HEK293 (cell line): ENCODE measurements around the gene C1QL4.

ENCODE experiments used
- CTCF ChIA-PET: fragments of 350-600 bp; formaldehyde crosslinking; extraction: SDS; loops from one replicate; lab custom pipeline; 2021; ENCODE audit warnings: antibody characterized with exemption; lab: Yijun Ruan, JAX
- POLR2A ChIA-PET: fragments of 300-600 bp; formaldehyde crosslinking; extraction: SDS; loops from one replicate; lab custom pipeline; 2020; ENCODE audit warnings: antibody characterized with exemption, inconsistent platforms; lab: Yijun Ruan, JAX
- H3K27ac ChIP-seq: fragments of 200-500 bp; sonication (Bioruptor generic); 2 replicates; pipeline ENCODE4 v1.5.1; 2014; ENCODE audit warnings: low read depth, low read length, control low read depth, inconsistent platforms; ENCODE audit errors: extremely low read depth
- H3K36me3 ChIP-seq, 2 experiments: fragments of 200-500 bp in 1 of 2; sonication (Bioruptor generic) in 1 of 2; 1 replicate in 1 of 2; 2 replicates in 1 of 2; pipeline ENCODE4 v1.5.1; 2014 to 2017; ENCODE audit warnings: inconsistent platforms in 2 of 2, low read length in 2 of 2; ENCODE audit not compliant: control insufficient read depth in 2 of 2, insufficient read depth in 1 of 2
- H3K4me1 ChIP-seq: fragments of 200-500 bp; sonication (Bioruptor generic); 2 replicates; pipeline ENCODE4 v1.5.1; 2014; ENCODE audit warnings: mild to moderate bottlenecking, low read length, inconsistent platforms; ENCODE audit not compliant: control insufficient read depth, insufficient read depth
- H3K4me3 ChIP-seq: 2 replicates; pipeline ENCODE4 v1.5.1; 2011; ENCODE audit warnings: low read depth, mild to moderate bottlenecking, control low read depth, low read length, moderate library complexity
- H3K9me3 ChIP-seq: fragments of 200-500 bp; sonication (Bioruptor generic); 2 replicates; pipeline ENCODE4 v1.5.1; 2014; ENCODE audit warnings: low read depth, low read length, inconsistent platforms; ENCODE audit not compliant: control insufficient read depth, insufficient read depth
- BCL11B ChIP-seq: fragments of 450-650 bp; formaldehyde crosslinking; IDR thresholded peaks from 2 replicates; pipeline ENCODE4 v1.5.1; 2016; ENCODE audit warnings: low read depth, missing biosample characterization, missing genetic modification characterization
- KLF16 ChIP-seq: fragments of 450-650 bp; formaldehyde crosslinking; IDR thresholded peaks from 2 replicates; pipeline ENCODE4 v1.5.1; 2017; ENCODE audit warnings: missing biosample characterization, missing genetic modification characterization
- KLF9 ChIP-seq: fragments of 450-650 bp; formaldehyde crosslinking; IDR thresholded peaks from 2 replicates; pipeline ENCODE4 v1.5.1; 2016; ENCODE audit warnings: missing biosample characterization, missing genetic modification characterization, low read depth
- OVOL3 ChIP-seq: fragments of 450-650 bp; formaldehyde crosslinking; IDR thresholded peaks from 2 replicates; pipeline ENCODE4 v1.5.1; 2016; ENCODE audit warnings: missing biosample characterization, missing genetic modification characterization
- PATZ1 ChIP-seq: fragments of 450-650 bp; formaldehyde crosslinking; IDR thresholded peaks from 2 replicates; pipeline ENCODE4 v1.5.1; 2016; ENCODE audit warnings: missing biosample characterization, missing genetic modification characterization
- ZBTB48 ChIP-seq: fragments of 450-650 bp; formaldehyde crosslinking; IDR thresholded peaks from 2 replicates; pipeline ENCODE4 v1.5.1; 2016; ENCODE audit warnings: missing biosample characterization, missing genetic modification characterization
- ZEB2 ChIP-seq: fragments of 450-650 bp; formaldehyde crosslinking; IDR thresholded peaks from 2 replicates; pipeline ENCODE4 v1.5.1; 2016; ENCODE audit warnings: missing biosample characterization, missing genetic modification characterization
- ZFP69B ChIP-seq: fragments of 450-650 bp; formaldehyde crosslinking; IDR thresholded peaks from 2 replicates; pipeline ENCODE4 v1.5.1; 2016; ENCODE audit warnings: missing biosample characterization, missing genetic modification characterization
- ZNF121 ChIP-seq: fragments of 450-650 bp; formaldehyde crosslinking; IDR thresholded peaks from 2 replicates; pipeline ENCODE4 v1.5.1; 2016; ENCODE audit warnings: missing biosample characterization, missing genetic modification characterization
- ZNF169 ChIP-seq: fragments of 450-650 bp; formaldehyde crosslinking; IDR thresholded peaks from 2 replicates; pipeline ENCODE4 v1.5.1; 2016; ENCODE audit warnings: missing biosample characterization, missing genetic modification characterization
- ZNF214 ChIP-seq: fragments of 450-650 bp; formaldehyde crosslinking; IDR thresholded peaks from 2 replicates; pipeline ENCODE4 v1.5.1; 2017; ENCODE audit warnings: missing biosample characterization, mild to moderate bottlenecking, missing genetic modification characterization, borderline replicate concordance
- ZNF266 ChIP-seq: fragments of 450-650 bp; formaldehyde crosslinking; IDR thresholded peaks from 2 replicates; pipeline ENCODE4 v1.5.1; 2016; ENCODE audit warnings: missing biosample characterization, missing genetic modification characterization, low read depth
- ZNF324 ChIP-seq: fragments of 450-650 bp; formaldehyde crosslinking; IDR thresholded peaks from 2 replicates; pipeline ENCODE4 v1.5.1; 2016; ENCODE audit warnings: missing biosample characterization, missing genetic modification characterization
- ZNF366 ChIP-seq: fragments of 450-650 bp; formaldehyde crosslinking; conservative IDR thresholded peaks from 2 replicates; pipeline ENCODE4 v1.5.1; 2016; ENCODE audit warnings: missing biosample characterization, missing genetic modification characterization
- ZNF514 ChIP-seq: fragments of 450-650 bp; formaldehyde crosslinking; IDR thresholded peaks from 2 replicates; pipeline ENCODE4 v1.5.1; 2016; ENCODE audit warnings: missing biosample characterization, missing genetic modification characterization
- ZNF560 ChIP-seq: fragments of 450-650 bp; formaldehyde crosslinking; IDR thresholded peaks from 2 replicates; pipeline ENCODE4 v1.5.1; 2017; ENCODE audit warnings: missing biosample characterization, missing genetic modification characterization, borderline replicate concordance
- ZNF600 ChIP-seq: fragments of 450-650 bp; formaldehyde crosslinking; IDR thresholded peaks from 2 replicates; pipeline ENCODE4 v1.5.1; 2016; ENCODE audit warnings: missing biosample characterization, missing genetic modification characterization
- ZNF610 ChIP-seq: fragments of 450-650 bp; formaldehyde crosslinking; IDR thresholded peaks from 2 replicates; pipeline ENCODE4 v1.5.1; 2016; ENCODE audit warnings: missing biosample characterization, missing genetic modification characterization, borderline replicate concordance
- ZNF701 ChIP-seq: fragments of 450-650 bp; formaldehyde crosslinking; IDR thresholded peaks from 2 replicates; pipeline ENCODE4 v1.5.1; 2016; ENCODE audit warnings: missing biosample characterization, missing genetic modification characterization
- TF ChIP-seq, protein P1 (sequence below): fragments of 450-650 bp; formaldehyde crosslinking; IDR thresholded peaks from 2 replicates; pipeline ENCODE4 v1.5.1; 2016; ENCODE audit warnings: missing biosample characterization, missing genetic modification characterization
- TF ChIP-seq, protein P2 (sequence below): fragments of 450-650 bp; formaldehyde crosslinking; IDR thresholded peaks from 2 replicates; pipeline ENCODE4 v1.5.1; 2016; ENCODE audit warnings: missing biosample characterization, missing genetic modification characterization, borderline replicate concordance
- TF ChIP-seq, protein P3 (sequence below): fragments of 450-650 bp; formaldehyde crosslinking; IDR thresholded peaks from 2 replicates; pipeline ENCODE4 v1.5.1; 2016; ENCODE audit warnings: missing biosample characterization, missing genetic modification characterization
- TF ChIP-seq, protein P4 (sequence below): fragments of 450-650 bp; formaldehyde crosslinking; IDR thresholded peaks from 2 replicates; pipeline ENCODE4 v1.5.1; 2016; ENCODE audit warnings: missing biosample characterization, missing genetic modification characterization

Gene C1QL4

DNA sequence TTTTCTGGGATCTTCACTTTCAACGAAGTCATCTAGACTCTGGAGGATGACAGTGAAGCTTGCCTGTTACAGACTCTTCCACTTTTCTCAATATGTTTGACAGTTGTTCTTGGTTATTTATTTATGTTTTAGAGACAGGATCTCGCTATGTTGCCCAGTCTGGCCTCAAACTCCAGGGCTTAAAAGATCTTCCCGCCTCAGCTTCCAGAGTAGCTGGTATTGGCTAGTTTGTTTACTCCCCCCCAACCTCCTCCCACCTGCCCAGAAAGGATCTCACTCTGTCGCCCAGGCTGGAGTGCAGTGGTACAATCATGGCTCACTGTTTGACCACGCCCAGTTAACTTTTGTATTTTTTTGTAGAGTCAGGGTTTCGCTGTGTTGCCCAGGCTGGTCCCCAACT is 33.6 kb upstream of the C1QL4 start:
- Histone ChIP-seq H3K9me3 (no peaks in the 10 kb centered on the region), H3K4me1 (peaks cover 11% of the 10 kb centered on the region), H3K4me3 (no peak overlapping the region), H3K36me3 (peaks cover 0 to 4% of the 10 kb centered on the region in 2 experiments; a peak in 1 of 3 replicates), H3K27ac (no peak overlapping the region)
- ChIA-PET POLR2A (no interaction called here), CTCF (interaction anchor here (0.7 to 6.0 kb wide), 5 partner anchors 10 to 39 kb away, joined by 3 to 41 read pairs (median 4); no protein-coding TSS in a partner anchor)
- TF ChIP-seq ZNF324 (no peak), ZNF121 (peak; percentile 96)

DNA sequence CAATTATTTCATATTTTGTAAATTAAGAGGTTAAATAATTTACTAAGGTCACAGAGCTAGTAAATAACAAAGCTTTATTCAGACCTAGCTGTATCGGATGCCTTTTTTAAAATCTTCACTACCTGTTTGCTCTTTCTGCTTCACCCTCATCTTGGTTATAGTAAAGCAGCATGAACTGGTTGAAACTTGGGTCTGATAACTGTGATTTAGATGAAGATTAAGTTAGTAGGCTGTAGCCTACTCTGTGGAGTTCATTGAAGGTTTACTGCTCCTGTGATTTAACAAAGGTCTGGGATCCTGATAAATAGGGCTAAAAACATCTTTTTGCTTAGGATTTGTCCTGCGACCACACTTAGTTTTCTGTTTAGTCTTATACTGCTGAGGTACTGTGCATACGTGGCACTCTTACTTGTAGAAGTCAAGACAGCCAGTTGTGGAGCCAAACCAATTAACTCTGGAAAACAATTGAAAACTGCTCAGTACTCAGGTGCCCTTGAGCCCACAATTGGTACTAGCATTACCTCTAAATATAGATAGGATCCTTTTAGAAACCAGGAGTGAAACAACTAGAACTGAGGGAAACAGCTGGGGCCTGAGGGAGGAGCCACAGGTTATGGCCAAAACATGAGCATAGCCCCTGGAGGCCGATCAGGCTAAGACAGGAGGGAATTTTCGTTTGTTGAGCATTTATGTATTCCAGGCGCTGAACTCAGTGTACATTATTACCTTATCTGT is 32.6 kb upstream of the C1QL4 start:
- peaks cover 0 to 4% of the 10 kb centered on the region in 2 experiments; a peak in 1 of 3 replicates for H3K36me3 ChIP-seq
- ChIA-PET CTCF (interaction anchor here (0.5 to 6.0 kb wide), 10 partner anchors 8 to 145 kb away, joined by 3 to 41 read pairs (median 3); no protein-coding TSS in a partner anchor), POLR2A (interaction anchor here (1.0 to 1.7 kb wide), 3 partner anchors 11 to 52 kb away, joined by 3 to 8 read pairs (median 4); no protein-coding TSS in a partner anchor)
- H3K9me3 ChIP-seq: no peaks in the 10 kb centered on the region
- no peak overlapping the region for H3K4me3 ChIP-seq
- H3K27ac ChIP-seq: no peak overlapping the region; the same call in 1 of the 2 replicates
- H3K4me1 ChIP-seq: peaks cover 9% of the 10 kb centered on the region
- peak; percentile 85 for TF ChIP-seq ZNF600 (tag by site-specific recombination)
- no peak for TF ChIP-seq ZNF701 (tag by site-specific recombination)
- TF ChIP-seq ZBTB48 (tag by site-specific recombination): no peak
- no peak for TF ChIP-seq KLF9 (tag by site-specific recombination)
- TF ChIP-seq, protein P1, sequence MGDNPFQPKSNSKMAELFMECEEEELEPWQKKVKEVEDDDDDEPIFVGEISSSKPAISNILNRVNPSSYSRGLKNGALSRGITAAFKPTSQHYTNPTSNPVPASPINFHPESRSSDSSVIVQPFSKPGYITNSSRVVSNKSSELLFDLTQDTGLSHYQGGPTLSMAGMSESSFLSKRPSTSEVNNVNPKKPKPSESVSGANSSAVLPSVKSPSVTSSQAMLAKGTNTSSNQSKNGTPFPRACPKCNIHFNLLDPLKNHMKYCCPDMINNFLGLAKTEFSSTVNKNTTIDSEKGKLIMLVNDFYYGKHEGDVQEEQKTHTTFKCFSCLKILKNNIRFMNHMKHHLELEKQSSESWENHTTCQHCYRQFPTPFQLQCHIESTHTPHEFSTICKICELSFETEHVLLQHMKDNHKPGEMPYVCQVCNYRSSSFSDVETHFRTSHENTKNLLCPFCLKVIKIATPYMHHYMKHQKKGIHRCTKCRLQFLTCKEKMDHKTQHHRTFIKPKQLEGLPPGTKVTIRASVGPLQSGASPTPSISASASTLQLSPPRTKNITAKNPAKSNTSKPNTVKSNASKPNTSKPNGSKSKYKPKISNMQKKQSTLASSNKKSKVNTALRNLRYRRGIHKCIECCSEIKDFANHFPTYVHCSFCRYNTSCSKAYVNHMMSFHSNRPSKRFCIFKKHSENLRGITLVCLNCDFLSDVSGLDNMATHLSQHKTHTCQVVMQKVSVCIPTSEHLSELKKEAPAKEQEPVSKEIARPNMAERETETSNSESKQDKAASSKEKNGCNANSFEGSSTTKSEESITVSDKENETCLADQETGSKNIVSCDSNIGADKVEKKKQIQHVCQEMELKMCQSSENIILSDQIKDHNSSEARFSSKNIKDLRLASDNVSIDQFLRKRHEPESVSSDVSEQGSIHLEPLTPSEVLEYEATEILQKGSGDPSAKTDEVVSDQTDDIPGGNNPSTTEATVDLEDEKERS: no peak
- TF ChIP-seq ZNF214 (tag by site-specific recombination): no peak
- TF ChIP-seq ZNF366: no peak
- TF ChIP-seq ZNF169 (tag by site-specific recombination): no peak
- no peak for TF ChIP-seq ZFP69B (tag by site-specific recombination)
- no peak for TF ChIP-seq ZNF560 (tag by site-specific recombination)
- TF ChIP-seq, protein P2, sequence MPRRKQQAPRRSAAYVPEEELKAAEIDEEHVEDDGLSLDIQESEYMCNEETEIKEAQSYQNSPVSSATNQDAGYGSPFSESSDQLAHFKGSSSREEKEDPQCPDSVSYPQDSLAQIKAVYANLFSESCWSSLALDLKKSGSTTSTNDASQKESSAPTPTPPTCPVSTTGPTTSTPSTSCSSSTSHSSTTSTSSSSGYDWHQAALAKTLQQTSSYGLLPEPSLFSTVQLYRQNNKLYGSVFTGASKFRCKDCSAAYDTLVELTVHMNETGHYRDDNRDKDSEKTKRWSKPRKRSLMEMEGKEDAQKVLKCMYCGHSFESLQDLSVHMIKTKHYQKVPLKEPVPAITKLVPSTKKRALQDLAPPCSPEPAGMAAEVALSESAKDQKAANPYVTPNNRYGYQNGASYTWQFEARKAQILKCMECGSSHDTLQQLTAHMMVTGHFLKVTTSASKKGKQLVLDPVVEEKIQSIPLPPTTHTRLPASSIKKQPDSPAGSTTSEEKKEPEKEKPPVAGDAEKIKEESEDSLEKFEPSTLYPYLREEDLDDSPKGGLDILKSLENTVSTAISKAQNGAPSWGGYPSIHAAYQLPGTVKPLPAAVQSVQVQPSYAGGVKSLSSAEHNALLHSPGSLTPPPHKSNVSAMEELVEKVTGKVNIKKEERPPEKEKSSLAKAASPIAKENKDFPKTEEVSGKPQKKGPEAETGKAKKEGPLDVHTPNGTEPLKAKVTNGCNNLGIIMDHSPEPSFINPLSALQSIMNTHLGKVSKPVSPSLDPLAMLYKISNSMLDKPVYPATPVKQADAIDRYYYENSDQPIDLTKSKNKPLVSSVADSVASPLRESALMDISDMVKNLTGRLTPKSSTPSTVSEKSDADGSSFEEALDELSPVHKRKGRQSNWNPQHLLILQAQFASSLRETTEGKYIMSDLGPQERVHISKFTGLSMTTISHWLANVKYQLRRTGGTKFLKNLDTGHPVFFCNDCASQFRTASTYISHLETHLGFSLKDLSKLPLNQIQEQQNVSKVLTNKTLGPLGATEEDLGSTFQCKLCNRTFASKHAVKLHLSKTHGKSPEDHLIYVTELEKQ (tag by site-specific recombination): no peak
- no peak for TF ChIP-seq ZNF514 (tag by site-specific recombination)
- no peak for TF ChIP-seq PATZ1
- TF ChIP-seq, protein P3, sequence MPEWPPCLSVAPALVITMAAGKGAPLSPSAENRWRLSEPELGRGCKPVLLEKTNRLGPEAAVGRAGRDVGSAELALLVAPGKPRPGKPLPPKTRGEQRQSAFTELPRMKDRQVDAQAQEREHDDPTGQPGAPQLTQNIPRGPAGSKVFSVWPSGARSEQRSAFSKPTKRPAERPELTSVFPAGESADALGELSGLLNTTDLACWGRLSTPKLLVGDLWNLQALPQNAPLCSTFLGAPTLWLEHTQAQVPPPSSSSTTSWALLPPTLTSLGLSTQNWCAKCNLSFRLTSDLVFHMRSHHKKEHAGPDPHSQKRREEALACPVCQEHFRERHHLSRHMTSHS (tag by site-specific recombination): no peak
- TF ChIP-seq KLF16 (tag by site-specific recombination): no peak
- TF ChIP-seq, protein P4, sequence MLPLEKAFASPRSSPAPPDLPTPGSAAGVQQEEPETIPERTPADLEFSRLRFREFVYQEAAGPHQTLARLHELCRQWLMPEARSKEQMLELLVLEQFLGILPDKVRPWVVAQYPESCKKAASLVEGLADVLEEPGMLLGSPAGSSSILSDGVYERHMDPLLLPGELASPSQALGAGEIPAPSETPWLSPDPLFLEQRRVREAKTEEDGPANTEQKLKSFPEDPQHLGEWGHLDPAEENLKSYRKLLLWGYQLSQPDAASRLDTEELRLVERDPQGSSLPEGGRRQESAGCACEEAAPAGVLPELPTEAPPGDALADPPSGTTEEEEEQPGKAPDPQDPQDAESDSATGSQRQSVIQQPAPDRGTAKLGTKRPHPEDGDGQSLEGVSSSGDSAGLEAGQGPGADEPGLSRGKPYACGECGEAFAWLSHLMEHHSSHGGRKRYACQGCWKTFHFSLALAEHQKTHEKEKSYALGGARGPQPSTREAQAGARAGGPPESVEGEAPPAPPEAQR (tag by site-specific recombination): no peak
- TF ChIP-seq ZNF266 (tag by site-specific recombination): no peak
- TF ChIP-seq OVOL3 (tag by site-specific recombination): no peak
- no peak for TF ChIP-seq ZNF610 (tag by site-specific recombination)
- TF ChIP-seq BCL11B (tag by site-specific recombination): no peak
- no peak for TF ChIP-seq ZEB2 (tag by site-specific recombination)
